ENCODE measurements around the gene SNAI3.

Gene SNAI3

GRCh38 chr16:88639231-88640038 lies 46.9 kb downstream of the SNAI3 start:
- no peak for DNase-seq (ENCODE audit: low spot score)
- no peak for TF ChIP-seq CTCF (IDR thresholded peaks at IDR 0.05; ENCODE audit: extremely low read depth, missing control alignments)

DNA sequence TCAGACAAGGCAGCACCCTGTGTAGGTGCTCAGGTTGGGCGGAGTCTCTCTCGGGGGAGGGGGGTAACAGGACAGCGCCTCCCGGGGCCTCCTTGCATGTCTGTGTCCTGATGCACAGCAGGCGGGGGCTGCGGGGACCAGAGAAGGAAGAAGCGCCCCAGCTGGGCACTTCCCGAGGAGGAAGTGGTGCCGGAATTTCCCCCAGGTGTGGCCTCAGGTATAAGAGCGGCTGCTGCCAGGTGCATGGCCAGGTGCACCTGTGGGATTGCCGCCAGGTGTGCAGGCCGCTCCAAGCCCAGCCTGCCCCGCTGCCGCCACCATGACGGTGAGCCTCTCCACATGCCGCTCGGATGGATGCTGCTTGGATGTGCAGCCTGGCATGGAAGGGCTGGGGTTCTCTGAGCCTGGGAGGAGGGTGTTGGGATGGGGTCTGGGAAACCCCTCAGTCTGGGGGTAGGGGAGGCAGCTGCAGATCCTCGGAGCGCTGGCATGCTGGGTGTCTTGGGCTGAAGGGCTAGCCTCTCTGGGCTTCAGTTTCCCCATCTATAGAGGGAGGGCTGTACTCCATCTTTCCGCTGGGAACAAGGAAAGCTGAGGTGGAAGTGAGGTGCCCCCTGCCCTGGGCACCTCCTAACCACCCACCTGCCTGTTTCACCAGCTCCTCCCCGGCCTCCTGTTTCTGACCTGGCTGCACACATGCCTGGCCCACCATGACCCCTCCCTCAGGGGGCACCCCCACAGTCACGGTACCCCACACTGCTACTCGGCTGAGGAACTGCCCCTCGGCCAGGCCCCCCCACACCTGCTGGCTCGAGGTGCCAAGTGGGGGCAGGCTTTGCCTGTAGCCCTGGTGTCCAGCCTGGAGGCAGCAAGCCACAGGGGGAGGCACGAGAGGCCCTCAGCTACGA lies 47.7 kb downstream of the SNAI3 start, which contains the start of gene IL17C:
Gene IL17C (plus strand): TSS at position 250 of the 908 bp plus-strand sequence. CDS start 70 bp downstream, at position 320.
- DNase-seq (ENCODE audit: low spot score), result no peak
- no peak for TF ChIP-seq CTCF (IDR thresholded peaks at IDR 0.05; ENCODE audit: extremely low read depth, missing control alignments)

DNA sequence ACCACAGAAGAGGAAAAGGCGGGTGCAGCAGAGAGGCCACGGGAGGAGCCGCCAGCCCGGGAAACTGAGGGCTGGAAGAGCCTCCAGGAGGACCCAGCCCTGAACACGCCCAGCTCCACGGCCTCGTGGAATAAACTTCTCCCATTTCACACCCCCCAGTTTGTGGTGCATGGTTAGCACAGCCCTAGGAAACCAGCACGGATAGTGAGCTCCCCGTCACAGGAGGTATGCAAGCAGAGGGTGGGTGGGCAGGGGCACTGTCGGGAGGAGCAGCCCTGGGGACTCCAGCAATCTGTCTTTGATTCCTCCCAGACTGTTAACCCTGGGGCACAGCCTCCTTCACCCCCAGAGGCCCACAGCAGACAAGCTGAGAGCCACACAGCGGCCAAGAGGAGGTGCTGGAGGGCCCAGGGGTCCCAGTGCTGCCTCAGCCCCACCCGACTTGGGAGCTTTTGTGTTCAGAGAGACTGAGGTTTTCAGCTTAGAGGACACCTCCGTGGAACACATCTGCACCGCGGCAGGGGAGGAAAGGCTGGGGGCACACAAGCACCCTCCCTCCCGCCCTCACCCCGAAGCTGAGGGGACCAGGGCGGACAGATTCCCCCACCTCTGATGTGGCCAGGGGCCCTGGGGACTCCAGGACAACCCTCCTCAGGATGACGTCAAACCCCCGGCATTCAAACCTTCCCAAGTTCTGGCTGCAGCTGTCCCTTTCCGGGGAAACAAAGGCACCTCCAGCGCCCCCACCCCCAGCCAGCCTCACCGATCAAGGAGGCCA lies 49.6 kb downstream of the SNAI3 start:
- DNase-seq (ENCODE audit: low spot score), result no peak
- TF ChIP-seq CTCF (IDR thresholded peaks at IDR 0.05; ENCODE audit: extremely low read depth, missing control alignments), result no peak

GRCh38 chr16:88635671-88636319 lies 50.5 kb downstream of the SNAI3 start:
- TF ChIP-seq CTCF (IDR thresholded peaks at IDR 0.05; ENCODE audit: extremely low read depth, missing control alignments), result no peak
- no peak for DNase-seq (ENCODE audit: low spot score)

DNA sequence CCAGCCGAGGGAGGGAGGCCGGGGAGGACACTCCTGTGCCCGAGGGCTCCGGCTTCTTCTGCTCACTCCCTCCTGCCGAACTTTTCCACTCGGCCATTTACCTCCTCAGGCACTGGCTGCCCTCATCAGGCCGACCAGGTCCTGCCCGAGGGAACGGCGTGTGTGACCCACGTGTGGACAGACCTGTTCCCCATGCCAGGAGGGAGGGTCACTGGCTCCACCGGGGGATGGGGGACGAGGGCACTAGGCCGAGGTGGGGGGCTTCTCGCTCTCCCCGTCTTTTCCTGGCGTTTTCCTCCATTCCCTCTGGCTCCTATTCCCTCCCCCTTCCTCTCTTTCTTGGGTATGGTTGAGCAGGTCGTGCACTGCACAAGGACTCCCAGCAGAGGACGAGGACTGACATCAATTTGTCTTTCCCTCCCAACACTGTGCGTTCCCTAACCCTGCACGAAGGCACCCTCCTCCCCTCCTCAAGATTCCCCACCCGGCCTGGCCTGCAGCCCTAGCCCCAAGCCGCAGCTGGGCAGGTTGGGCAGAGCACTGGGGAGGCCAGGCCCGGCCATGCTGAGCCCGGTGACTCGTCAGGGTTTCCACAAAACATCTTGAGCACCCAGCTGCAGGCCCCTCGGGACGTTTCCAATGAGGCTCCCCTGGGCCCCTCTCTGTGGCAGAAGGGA lies 51.2 kb downstream of the SNAI3 start:
- TF ChIP-seq CTCF (IDR thresholded peaks at IDR 0.05; ENCODE audit: extremely low read depth, missing control alignments), result no peak
- no peak for DNase-seq (ENCODE audit: low spot score)

GRCh38 chr16:88634141-88634993 lies 51.9 kb downstream of the SNAI3 start:
- DNase-seq (ENCODE audit: low spot score), result peak; percentile 89
- no peak for TF ChIP-seq CTCF (IDR thresholded peaks at IDR 0.05; ENCODE audit: extremely low read depth, missing control alignments)

Data from GM20000 (cell line).